DOHH2 (cell line): ENCODE measurements around the gene MYEF2.

ENCODE experiments used
- EZH2phosphoT487 ChIP-seq: fragments of 200-600 bp; sonication (generic); IDR thresholded peaks from 2 replicates; pipeline ENCODE4 v1.6.1; 2017; ENCODE audit warnings: borderline replicate concordance, mild to moderate bottlenecking, antibody characterized with exemption, low read length, moderate library complexity, mixed read lengths
- TF ChIP-seq, protein P1 (sequence below): fragments of 200-600 bp; sonication (generic); IDR thresholded peaks from one replicate; pipeline ENCODE4 v1.5.1; 2014; ENCODE audit warnings: antibody characterized with exemption, mild to moderate bottlenecking, low read depth, low read length; ENCODE audit not compliant: poor library complexity, severe bottlenecking

GRCh38 chr15:48144889-48145288, 33.2 kb downstream of the MYEF2 start:
- TF ChIP-seq, protein P1, sequence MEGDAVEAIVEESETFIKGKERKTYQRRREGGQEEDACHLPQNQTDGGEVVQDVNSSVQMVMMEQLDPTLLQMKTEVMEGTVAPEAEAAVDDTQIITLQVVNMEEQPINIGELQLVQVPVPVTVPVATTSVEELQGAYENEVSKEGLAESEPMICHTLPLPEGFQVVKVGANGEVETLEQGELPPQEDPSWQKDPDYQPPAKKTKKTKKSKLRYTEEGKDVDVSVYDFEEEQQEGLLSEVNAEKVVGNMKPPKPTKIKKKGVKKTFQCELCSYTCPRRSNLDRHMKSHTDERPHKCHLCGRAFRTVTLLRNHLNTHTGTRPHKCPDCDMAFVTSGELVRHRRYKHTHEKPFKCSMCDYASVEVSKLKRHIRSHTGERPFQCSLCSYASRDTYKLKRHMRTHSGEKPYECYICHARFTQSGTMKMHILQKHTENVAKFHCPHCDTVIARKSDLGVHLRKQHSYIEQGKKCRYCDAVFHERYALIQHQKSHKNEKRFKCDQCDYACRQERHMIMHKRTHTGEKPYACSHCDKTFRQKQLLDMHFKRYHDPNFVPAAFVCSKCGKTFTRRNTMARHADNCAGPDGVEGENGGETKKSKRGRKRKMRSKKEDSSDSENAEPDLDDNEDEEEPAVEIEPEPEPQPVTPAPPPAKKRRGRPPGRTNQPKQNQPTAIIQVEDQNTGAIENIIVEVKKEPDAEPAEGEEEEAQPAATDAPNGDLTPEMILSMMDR = no peak
- no peak for TF ChIP-seq EZH2phosphoT487
